WTC11 (cell line): ENCODE data around the gene GRIFIN. TPM values are rescaled to one million over a fixed set of nuclear protein-coding genes. Genes with fewer than 3 reads are reported as not detected.

Experiments used
- ATAC-seq: fragments of 200-7000 bp; cut with Tn5 transposase; 2 replicates; pipeline ENCODE4 v1.10.0; 2021; ENCODE audit warnings: mild to moderate bottlenecking, moderate library complexity
- CTCF ChIA-PET: fragments of 300-600 bp; sonication (Branson Sonifier 250); formaldehyde crosslinking; loops from one replicate; lab custom pipeline; 2021; ENCODE audit warnings: antibody characterized with exemption; lab: Charles Lee
- POLR2A ChIA-PET: fragments of 350-600 bp; sonication (Branson Sonifier 250); formaldehyde crosslinking; loops from one replicate; lab custom pipeline; 2021; ENCODE audit warnings: antibody characterized with exemption; lab: Charles Lee
- DNase-seq: peaks from one replicate; pipeline ENCODE4 v3.0.0; 2021; ENCODE audit warnings: low spot score
- H3K27ac Mint-ChIP-seq: 2 replicates; pipeline ENCODE4 v1.8.0; 2021; ENCODE audit warnings: mixed read lengths
- H3K27me3 Mint-ChIP-seq: 2 replicates; pipeline ENCODE4 v1.8.0; 2021; ENCODE audit warnings: low read depth, mild to moderate bottlenecking, moderate library complexity, mixed read lengths
- H3K36me3 Mint-ChIP-seq: 2 replicates; pipeline ENCODE4 v1.8.0; 2021; ENCODE audit warnings: mixed read lengths
- H3K4me1 Mint-ChIP-seq: 2 replicates; pipeline ENCODE4 v1.8.0; 2022; ENCODE audit warnings: mixed read lengths
- H3K4me3 Mint-ChIP-seq: 2 replicates; pipeline ENCODE4 v1.8.0; 2021; ENCODE audit warnings: mild to moderate bottlenecking, moderate library complexity, mixed read lengths
- H3K9me3 Mint-ChIP-seq: 2 replicates; pipeline ENCODE4 v1.8.0; 2021; ENCODE audit warnings: mixed read lengths
- ATF2 ChIP-seq: sonication (generic); formaldehyde crosslinking; IDR thresholded peaks from 2 replicates; pipeline ENCODE4 v1.8.1; 2022; ENCODE audit warnings: low read depth, missing genetic modification reagents, borderline replicate concordance
- ESRRA ChIP-seq: sonication (generic); formaldehyde crosslinking; IDR thresholded peaks from 2 replicates; pipeline ENCODE4 v1.8.1; 2022; ENCODE audit warnings: mild to moderate bottlenecking, missing genetic modification reagents, borderline replicate concordance
- ETV6 ChIP-seq: sonication (generic); formaldehyde crosslinking; IDR thresholded peaks from 2 replicates; pipeline ENCODE4 v1.8.1; 2022; ENCODE audit warnings: mild to moderate bottlenecking, missing genetic modification reagents
- FOXK1 ChIP-seq: sonication (generic); formaldehyde crosslinking; IDR thresholded peaks from 2 replicates; pipeline ENCODE4 v1.8.0; 2022; ENCODE audit warnings: mild to moderate bottlenecking, moderate library complexity, missing genetic modification reagents
- FOXP1 ChIP-seq: sonication (generic); formaldehyde crosslinking; IDR thresholded peaks from 2 replicates; pipeline ENCODE4 v1.8.0; 2022; ENCODE audit warnings: missing genetic modification reagents, mild to moderate bottlenecking, moderate library complexity, borderline replicate concordance
- JAZF1 ChIP-seq: fragments of 250-450 bp; sonication (Bioruptor Pico); IDR thresholded peaks from 2 replicates; pipeline ENCODE4 v1.9.0; 2021; ENCODE audit warnings: moderate library complexity, mild to moderate bottlenecking, inconsistent platforms
- MAX ChIP-seq: sonication (generic); formaldehyde crosslinking; IDR thresholded peaks from 2 replicates; pipeline ENCODE4 v1.8.0; 2022; ENCODE audit warnings: mild to moderate bottlenecking, missing genetic modification reagents
- MYBL2 ChIP-seq: sonication (generic); formaldehyde crosslinking; IDR thresholded peaks from 2 replicates; pipeline ENCODE4 v1.8.1; 2023; ENCODE audit warnings: mild to moderate bottlenecking, moderate library complexity, missing genetic modification reagents
- SP1 ChIP-seq: sonication (generic); formaldehyde crosslinking; conservative IDR thresholded peaks from 2 replicates; pipeline ENCODE4 v1.8.1; 2022; ENCODE audit warnings: missing genetic modification reagents
- TCF7 ChIP-seq: sonication (generic); formaldehyde crosslinking; IDR thresholded peaks from 2 replicates; pipeline ENCODE4 v1.8.0; 2022; ENCODE audit warnings: mild to moderate bottlenecking, low read depth, missing genetic modification reagents, moderate library complexity
- TEAD1 ChIP-seq: sonication (generic); formaldehyde crosslinking; IDR thresholded peaks from 2 replicates; pipeline ENCODE4 v1.8.0; 2022; ENCODE audit warnings: mild to moderate bottlenecking, missing genetic modification reagents
- USF2 ChIP-seq: sonication (generic); formaldehyde crosslinking; IDR thresholded peaks from 2 replicates; pipeline ENCODE4 v1.8.1; 2023; ENCODE audit warnings: mild to moderate bottlenecking, missing genetic modification reagents, moderate library complexity
- ZMAT4 ChIP-seq: fragments of 250-450 bp; sonication (Bioruptor Pico); IDR thresholded peaks from 2 replicates; pipeline ENCODE4 v1.9.0; 2021; ENCODE audit warnings: mild to moderate bottlenecking
- ZNF423 ChIP-seq: fragments of 250-450 bp; sonication (Bioruptor Pico); IDR thresholded peaks from 2 replicates; pipeline ENCODE4 v2.1.2; 2022; ENCODE audit warnings: mild to moderate bottlenecking, moderate library complexity
- ZNF512 ChIP-seq: sonication (generic); formaldehyde crosslinking; IDR thresholded peaks from 2 replicates; pipeline ENCODE4 v1.8.1; 2022; ENCODE audit warnings: missing genetic modification reagents, borderline replicate concordance
- total RNA-seq: library from RNA; stranded (reverse); gene quantifications from 3 replicates; pipeline ENCODE4 v1.2.3, GENCODE V29; 2021
- TF ChIP-seq, protein P1 (sequence below): sonication (generic); formaldehyde crosslinking; IDR thresholded peaks from 2 replicates; pipeline ENCODE4 v1.8.0; 2022; ENCODE audit warnings: missing genetic modification reagents
- TF ChIP-seq, protein P2 (sequence below): fragments of 200-600 bp; IDR thresholded peaks from 2 replicates; pipeline ENCODE4 v1.8.0; 2022; ENCODE audit warnings: antibody characterized with exemption
- TF ChIP-seq, protein P3 (sequence below): sonication (generic); formaldehyde crosslinking; IDR thresholded peaks from 2 replicates; pipeline ENCODE4 v1.8.1; 2022; ENCODE audit warnings: mild to moderate bottlenecking, missing genetic modification reagents, moderate library complexity, borderline replicate concordance

The GRIFIN gene
- total RNA-seq, 1 experiment from 2014 or later = not detected

DNA sequence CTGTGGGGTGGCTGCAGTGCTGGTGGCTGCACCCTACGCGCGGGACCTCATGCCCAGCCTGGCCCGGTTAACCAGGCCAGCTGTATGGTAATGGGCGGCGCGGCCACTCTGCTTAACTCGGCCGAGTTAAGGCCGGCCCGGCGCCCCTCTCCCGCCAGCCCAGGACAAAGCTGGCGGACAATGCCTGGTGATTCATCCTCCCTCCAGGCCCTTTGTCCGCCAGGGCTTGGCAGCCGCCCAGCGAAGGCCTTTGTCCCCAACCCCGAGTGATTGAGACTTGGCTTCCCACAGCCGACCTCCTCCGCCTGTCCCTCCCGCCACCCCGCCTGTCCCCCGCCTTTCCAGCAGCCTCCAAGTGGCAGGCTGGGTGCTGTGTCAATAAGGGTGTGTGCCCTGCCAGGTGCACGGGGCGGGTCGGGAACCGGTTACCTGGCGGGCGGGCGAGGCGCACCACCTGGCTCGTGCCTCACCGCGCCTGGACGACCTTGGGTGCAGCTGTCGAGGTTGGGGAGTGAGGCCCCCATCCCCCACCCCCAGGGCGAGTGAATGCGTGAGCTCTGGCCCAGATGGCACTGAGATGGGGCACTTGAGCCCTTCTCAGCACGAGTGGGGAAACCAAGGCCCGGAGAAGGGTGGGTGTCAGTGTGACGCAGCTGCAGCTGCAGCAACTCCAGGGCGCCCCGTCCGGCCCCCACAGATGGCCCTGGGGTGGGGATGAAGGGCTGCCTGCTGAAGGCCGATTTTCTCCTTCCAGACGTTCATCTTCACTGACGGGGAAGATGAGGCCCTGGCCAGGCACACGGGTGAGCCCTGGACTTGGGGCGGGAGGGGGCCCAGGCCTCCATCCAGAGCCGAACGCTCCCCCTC is 48.0 kb upstream of the GRIFIN start (continued):
- no peak for TF ChIP-seq ZNF512 (CRISPR knock-in tag)
- peak; percentile 36; the same call in 1 of the 2 replicates for TF ChIP-seq FOXP1 (CRISPR knock-in tag)
- TF ChIP-seq, all 79 proteins: peak for 9

DNA sequence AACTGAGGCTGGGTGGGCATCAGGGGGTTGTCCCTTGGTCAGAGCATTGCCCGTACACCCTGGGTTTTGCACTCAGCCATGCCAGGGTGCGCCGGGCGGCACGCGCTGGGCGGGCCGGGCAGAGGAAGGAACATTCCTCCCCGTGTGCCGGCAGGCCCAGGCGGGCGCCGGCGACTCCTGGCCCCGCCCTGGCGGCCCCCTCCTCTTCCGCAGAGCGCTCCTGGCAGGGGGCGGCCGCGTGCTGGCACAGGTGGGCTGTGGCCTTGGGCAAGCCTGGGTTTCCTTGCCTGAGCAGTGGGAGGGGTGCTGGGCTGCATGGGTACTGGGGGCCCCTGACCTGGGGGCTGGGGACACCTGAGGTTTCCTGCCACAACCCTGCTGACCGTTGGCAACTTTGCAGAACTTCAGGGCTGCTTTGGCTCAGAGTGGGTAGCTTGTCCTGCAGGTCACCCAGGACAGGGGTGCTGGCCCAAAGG is 47.3 kb upstream of the GRIFIN start:
- Mint-ChIP-seq H3K9me3 (no peaks in the 10 kb centered on the region), H3K4me1 (peaks cover 41% of the 10 kb centered on the region), H3K4me3 (peak overlapping the region; percentile 56), H3K27ac (peak overlapping the region; percentile 84; the same call in 1 of the 2 replicates), H3K27me3 (peaks cover 12% of the 10 kb centered on the region), H3K36me3 (peaks cover 5% of the 10 kb centered on the region; the same call in 1 of the 2 replicates)
- peak; percentile 2; the same call in 1 of the 2 replicates for ATAC-seq
- DNase-seq = peak; percentile 60
- POLR2A ChIA-PET = interaction anchor here (0.7 to 1.6 kb wide), 4 partner anchors 26 to 148 kb away, joined by 3 to 4 read pairs (median 3); partner anchors contain the start of gene IQCE
- CTCF ChIA-PET = interaction anchor here (0.6 to 7.1 kb wide), 9 partner anchors 20 to 1531 kb away, joined by 3 to 65 read pairs (median 4); partner anchors contain the start of gene BRAT1
- TF ChIP-seq TCF7 = no peak
- TF ChIP-seq, protein P1, sequence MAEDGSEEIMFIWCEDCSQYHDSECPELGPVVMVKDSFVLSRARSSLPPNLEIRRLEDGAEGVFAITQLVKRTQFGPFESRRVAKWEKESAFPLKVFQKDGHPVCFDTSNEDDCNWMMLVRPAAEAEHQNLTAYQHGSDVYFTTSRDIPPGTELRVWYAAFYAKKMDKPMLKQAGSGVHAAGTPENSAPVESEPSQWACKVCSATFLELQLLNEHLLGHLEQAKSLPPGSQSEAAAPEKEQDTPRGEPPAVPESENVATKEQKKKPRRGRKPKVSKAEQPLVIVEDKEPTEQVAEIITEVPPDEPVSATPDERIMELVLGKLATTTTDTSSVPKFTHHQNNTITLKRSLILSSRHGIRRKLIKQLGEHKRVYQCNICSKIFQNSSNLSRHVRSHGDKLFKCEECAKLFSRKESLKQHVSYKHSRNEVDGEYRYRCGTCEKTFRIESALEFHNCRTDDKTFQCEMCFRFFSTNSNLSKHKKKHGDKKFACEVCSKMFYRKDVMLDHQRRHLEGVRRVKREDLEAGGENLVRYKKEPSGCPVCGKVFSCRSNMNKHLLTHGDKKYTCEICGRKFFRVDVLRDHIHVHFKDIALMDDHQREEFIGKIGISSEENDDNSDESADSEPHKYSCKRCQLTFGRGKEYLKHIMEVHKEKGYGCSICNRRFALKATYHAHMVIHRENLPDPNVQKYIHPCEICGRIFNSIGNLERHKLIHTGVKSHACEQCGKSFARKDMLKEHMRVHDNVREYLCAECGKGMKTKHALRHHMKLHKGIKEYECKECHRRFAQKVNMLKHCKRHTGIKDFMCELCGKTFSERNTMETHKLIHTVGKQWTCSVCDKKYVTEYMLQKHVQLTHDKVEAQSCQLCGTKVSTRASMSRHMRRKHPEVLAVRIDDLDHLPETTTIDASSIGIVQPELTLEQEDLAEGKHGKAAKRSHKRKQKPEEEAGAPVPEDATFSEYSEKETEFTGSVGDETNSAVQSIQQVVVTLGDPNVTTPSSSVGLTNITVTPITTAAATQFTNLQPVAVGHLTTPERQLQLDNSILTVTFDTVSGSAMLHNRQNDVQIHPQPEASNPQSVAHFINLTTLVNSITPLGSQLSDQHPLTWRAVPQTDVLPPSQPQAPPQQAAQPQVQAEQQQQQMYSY (CRISPR knock-in tag) = 0 out of 2 replicates have a peak, but pooled peaks have one; percentile 13
- TF ChIP-seq FOXP1 (CRISPR knock-in tag) = no peak
- 0 out of 2 replicates have a peak, but pooled peaks have one; percentile 29 for TF ChIP-seq FOXK1 (CRISPR knock-in tag)
- peak; percentile 66 for TF ChIP-seq SP1 (CRISPR knock-in tag)
- TF ChIP-seq JAZF1 = no peak
- TF ChIP-seq, protein P2, sequence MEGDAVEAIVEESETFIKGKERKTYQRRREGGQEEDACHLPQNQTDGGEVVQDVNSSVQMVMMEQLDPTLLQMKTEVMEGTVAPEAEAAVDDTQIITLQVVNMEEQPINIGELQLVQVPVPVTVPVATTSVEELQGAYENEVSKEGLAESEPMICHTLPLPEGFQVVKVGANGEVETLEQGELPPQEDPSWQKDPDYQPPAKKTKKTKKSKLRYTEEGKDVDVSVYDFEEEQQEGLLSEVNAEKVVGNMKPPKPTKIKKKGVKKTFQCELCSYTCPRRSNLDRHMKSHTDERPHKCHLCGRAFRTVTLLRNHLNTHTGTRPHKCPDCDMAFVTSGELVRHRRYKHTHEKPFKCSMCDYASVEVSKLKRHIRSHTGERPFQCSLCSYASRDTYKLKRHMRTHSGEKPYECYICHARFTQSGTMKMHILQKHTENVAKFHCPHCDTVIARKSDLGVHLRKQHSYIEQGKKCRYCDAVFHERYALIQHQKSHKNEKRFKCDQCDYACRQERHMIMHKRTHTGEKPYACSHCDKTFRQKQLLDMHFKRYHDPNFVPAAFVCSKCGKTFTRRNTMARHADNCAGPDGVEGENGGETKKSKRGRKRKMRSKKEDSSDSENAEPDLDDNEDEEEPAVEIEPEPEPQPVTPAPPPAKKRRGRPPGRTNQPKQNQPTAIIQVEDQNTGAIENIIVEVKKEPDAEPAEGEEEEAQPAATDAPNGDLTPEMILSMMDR = no peak
- TF ChIP-seq USF2 (CRISPR knock-in tag) = peak; percentile 40; the same call in 1 of the 2 replicates
- peak; percentile 57; the same call in 1 of the 2 replicates for TF ChIP-seq ETV6 (CRISPR knock-in tag)
- TF ChIP-seq ZNF423 (CRISPR knock-in tag) = peak; percentile 69
- no peak for TF ChIP-seq ATF2
- no peak for TF ChIP-seq ZMAT4 (CRISPR knock-in tag)
- 0 out of 2 replicates have a peak, but pooled peaks have one; percentile 35 for TF ChIP-seq TEAD1 (CRISPR knock-in tag)
- no peak for TF ChIP-seq MYBL2 (CRISPR knock-in tag)
- TF ChIP-seq MAX (CRISPR knock-in tag) = no peak; the same call in 1 of the 2 replicates
- TF ChIP-seq, protein P3, sequence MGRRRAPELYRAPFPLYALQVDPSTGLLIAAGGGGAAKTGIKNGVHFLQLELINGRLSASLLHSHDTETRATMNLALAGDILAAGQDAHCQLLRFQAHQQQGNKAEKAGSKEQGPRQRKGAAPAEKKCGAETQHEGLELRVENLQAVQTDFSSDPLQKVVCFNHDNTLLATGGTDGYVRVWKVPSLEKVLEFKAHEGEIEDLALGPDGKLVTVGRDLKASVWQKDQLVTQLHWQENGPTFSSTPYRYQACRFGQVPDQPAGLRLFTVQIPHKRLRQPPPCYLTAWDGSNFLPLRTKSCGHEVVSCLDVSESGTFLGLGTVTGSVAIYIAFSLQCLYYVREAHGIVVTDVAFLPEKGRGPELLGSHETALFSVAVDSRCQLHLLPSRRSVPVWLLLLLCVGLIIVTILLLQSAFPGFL (CRISPR knock-in tag) = no peak
- 0 out of 2 replicates have a peak, but pooled peaks have one; percentile 19 for TF ChIP-seq ESRRA
